Dermis microvascular lymphatic vessel endothelial cell (primary cell): ENCODE measurements around the gene NASP. TPM values are rescaled to one million over a fixed set of nuclear protein-coding genes. Genes with fewer than 3 reads are reported as not detected.

Experiments used
- DNase-seq, 2 donors: peaks; one replicate each; pipeline versions ENCODE4 v3.0.0 to v3.0.0-alpha.2; 2010; ENCODE audit warnings: low read depth in 2 of 2
- total RNA-seq: library from RNA; depleted of rRNA; stranded (reverse); fragments of >200 nt; gene quantifications from 2 replicates; pipeline ENCODE4 v1.2.1, GENCODE V29; 2014

Gene NASP
- total RNA-seq, 1 donor from 2014 or later: 69.4 TPM

- DNase-seq: no peak
Measured at GRCh38 chr1:45666836-45667235, 83.0 kb downstream of the NASP start.

- DNase-seq: no peak
Measured at GRCh38 chr1:45667321-45668111, 83.7 kb downstream of the NASP start.

Other genes starting within 250 kb of the NASP start
- 15.1 and 18.2 TPM in 2 replicates for gene TOE1, start 243.9 kb upstream of the NASP start, total RNA-seq
- 8.2 and 9.9 TPM in 2 replicates for gene MUTYH, start 243.6 kb upstream of the NASP start, total RNA-seq
- 4.2 and 5.9 TPM in 2 replicates for gene TESK2, start 92.9 kb upstream of the NASP start, total RNA-seq
- gene CCDC163, start 84.0 kb upstream of the NASP start, total RNA-seq: 0.25 and 0.64 TPM in 2 replicates
- 1.2 and 1.3 TPM in 2 replicates for gene MMACHC, start 83.7 kb upstream of the NASP start, total RNA-seq
- 625 and 802 TPM in 2 replicates for gene PRDX1, start 62.2 kb upstream of the NASP start, total RNA-seq
- 185 and 277 TPM in 2 replicates for gene AKR1A1, start 33.2 kb upstream of the NASP start, total RNA-seq
- 0.51 and 1.0 TPM in 2 replicates for gene CCDC17, start 40.0 kb downstream of the NASP start, total RNA-seq
- gene GPBP1L1, start 102.5 kb downstream of the NASP start, total RNA-seq: 74.6 and 80.0 TPM in 2 replicates
- 10.3 and 16.9 TPM in 2 replicates for gene TMEM69, start 104.1 kb downstream of the NASP start, total RNA-seq
- 4.1 and 5.3 TPM in 2 replicates for gene IPP, start 166.6 kb downstream of the NASP start, total RNA-seq
- gene MAST2, start 219.6 kb downstream of the NASP start, total RNA-seq: 11.1 and 11.2 TPM in 2 replicates